ENCODE data around the gene SGSH.

- TF ChIP-seq EZH2 (IDR thresholded peaks at IDR 0.05; ENCODE audit: insufficient read depth, poor library complexity, severe bottlenecking) = no peak
- no peak for TF ChIP-seq EZH2phosphoT487 (IDR thresholded peaks at IDR 0.05; ENCODE audit: insufficient read depth, low read depth)
These were observed 22.4 kb upstream of the SGSH start for GRCh38 chr17:80242505-80242904.

Data from GM23248 (cell line).